ENCODE measurements around the gene TM2D3. TPM values are rescaled to one million over a fixed set of nuclear protein-coding genes. Genes with fewer than 3 reads are reported as not detected.

Gene TM2D3
- total and polyA plus RNA-seq, 2 of the 8 experiments (the other 6 are each of a cell fraction or from before 2014, with no cell fraction given), result 26.4 to 28.0 TPM

- H3K79me2 ChIP-seq (ENCODE audit: control insufficient read depth in 1 of 2, insufficient read depth in 2 of 2, low read length in 2 of 2), result no peaks in the 10 kb centered on the region
- DNase-seq (ENCODE audit: low read depth in 1 of 2, low spot score in 2 of 2) (no peak), FAIRE-seq (no peak)
- H2BK15ac ChIP-seq (ENCODE audit: low read length), result no peak overlapping the region
- H2AK5ac ChIP-seq (ENCODE audit: low read depth, low read length), result no peak overlapping the region
- no peaks in the 10 kb centered on the region for H4K20me1 ChIP-seq (replicated peaks in 1 of 2; ENCODE audit: control insufficient read depth in 1 of 2, insufficient read depth in 2 of 2, low read length in 2 of 2)
- H2BK20ac ChIP-seq (ENCODE audit: low read length), result no peak overlapping the region
- 93% methylated on average over 9 of the region's 9 CpGs; no CpG with 5 or more reads in 1 of the 2 experiments for WGBS, 2 experiments (ENCODE audit: extremely low coverage in 1 of 2, insufficient coverage in 1 of 2, insufficient read length in 1 of 2, insufficient replicate concordance in 2 of 2, low coverage in 1 of 2, low lambda C conversion rate in 2 of 2, missing lambda C conversion rate in 1 of 2)
- H3K27me3 ChIP-seq (replicated peaks in 1 of 4; ENCODE audit: control insufficient read depth in 3 of 4, extremely low read depth in 1 of 4, insufficient read depth in 3 of 4, low read length in 3 of 4), result no peaks in the 10 kb centered on the region; a peak in 1 of 7 replicates
- no peaks in the 10 kb centered on the region for H3K79me1 ChIP-seq (ENCODE audit: low read depth, low read length)
- no peak overlapping the region for H2BK5ac ChIP-seq (ENCODE audit: low read depth, low read length)
- H3K23me2 ChIP-seq (ENCODE audit: low read depth, low read length), result no peaks in the 10 kb centered on the region
- no peak overlapping the region for H3K4me3 ChIP-seq (ENCODE audit: extremely low read depth in 1 of 4, insufficient read depth in 2 of 4, low read depth in 3 of 4, low read length in 4 of 4)
- no peak overlapping the region for H3K4ac ChIP-seq (replicated peaks; ENCODE audit: insufficient read length, low read depth, low read length)
- no peak overlapping the region for H3K23ac ChIP-seq (ENCODE audit: insufficient read length)
- H4K91ac ChIP-seq (replicated peaks; ENCODE audit: insufficient read length, low read length), result no peak overlapping the region
- peaks cover 7% of the 10 kb centered on the region in 2 experiments; a peak in 2 of 4 replicates for H3K9me3 ChIP-seq (ENCODE audit: insufficient read depth in 2 of 2, low read depth in 1 of 2, low read length in 1 of 2)
- no peak overlapping the region for H3K14ac ChIP-seq (ENCODE audit: insufficient read length)
- no peaks in the 10 kb centered on the region for H3K4me1 ChIP-seq (replicated peaks in 1 of 4; ENCODE audit: control insufficient read depth in 3 of 4, insufficient read depth in 4 of 4, low read length in 3 of 4)
- H3K18ac ChIP-seq (ENCODE audit: extremely low read depth, low read length), result no peak overlapping the region
- ChIA-PET CTCF (ENCODE audit: partially characterized antibody) (interaction anchor here (0.6 to 1.6 kb wide), 7 partner anchors 9 to 402 kb away, joined by 3 to 6 read pairs (median 5); no protein-coding TSS in a partner anchor), POLR2A (ENCODE audit: partially characterized antibody) (interaction anchor here (0.9 kb wide), 1 partner anchor 18 kb away, joined by 3 read pairs; no protein-coding TSS in a partner anchor)
- no peak overlapping the region for H3K9ac ChIP-seq (replicated peaks in 1 of 4; ENCODE audit: extremely low read depth in 1 of 4, low read depth in 3 of 4, low read length in 3 of 4)
- no peak overlapping the region for H2BK120ac ChIP-seq (replicated peaks; ENCODE audit: low read depth, low read length)
- no peak overlapping the region for H3K27ac ChIP-seq (ENCODE audit: low read depth, low read length)
- no peak overlapping the region for H2BK12ac ChIP-seq (ENCODE audit: low read depth, low read length)
- peaks cover 0 to 3% (median 0%) of the 10 kb centered on the region in 4 experiments; a peak in 2 of 8 replicates for H3K36me3 ChIP-seq (ENCODE audit: control insufficient read depth in 2 of 4, insufficient read depth in 4 of 4, low read length in 3 of 4)
- H2AFZ ChIP-seq (ENCODE audit: low read length), result no peak overlapping the region
- H4K8ac ChIP-seq (ENCODE audit: extremely low read depth, insufficient read depth, low read length), result no peak overlapping the region
- H3K56ac ChIP-seq (replicated peaks; ENCODE audit: insufficient read length, low read depth, low read length), result no peak overlapping the region
- H3K4me2 ChIP-seq (ENCODE audit: insufficient read depth in 1 of 2, low read depth in 2 of 2, low read length in 2 of 2), result no peak overlapping the region
- no peak overlapping the region for H4K5ac ChIP-seq (ENCODE audit: insufficient read length, low read depth, low read length)
- TF ChIP-seq HDAC6 (IDR thresholded peaks at IDR 0.05; ENCODE audit: low read depth, low read length) (no peak), TBP (IDR thresholded peaks at IDR 0.05; ENCODE audit: low read depth, low read length) (no peak), CBX8 (IDR thresholded peaks at IDR 0.05; ENCODE audit: borderline replicate concordance, low read depth, low read length) (no peak), ATF2 (IDR thresholded peaks at IDR 0.05; ENCODE audit: low read length) (no peak), SAP30 (IDR thresholded peaks at IDR 0.05; ENCODE audit: insufficient read depth, insufficient replicate concordance, low read length) (no peak), TEAD4 (IDR thresholded peaks at IDR 0.05; ENCODE audit: low read depth, low read length) (no peak), EGR1 (IDR thresholded peaks at IDR 0.05; ENCODE audit: borderline replicate concordance, low read depth, low read length) (no peak), BRCA1 (IDR thresholded peaks at IDR 0.05; ENCODE audit: low read depth, low read length) (no peak), RNF2 (IDR thresholded peaks at IDR 0.05; ENCODE audit: borderline replicate concordance, low read depth, low read length, missing control alignments, poor library complexity, severe bottlenecking) (no peak)
Observed at GRCh38 chr15:101657968-101658784, 6.0 kb upstream of the TM2D3 start.
